HTR-8/SVneo (cell line): ENCODE data around the gene SRRD.
A peak's percentile ranks its signal among the peaks of the same experiment; 100 is the strongest.

ENCODE experiments used
- DNase-seq: peaks from one replicate; pipeline ENCODE4 v3.0.0; 2011; ENCODE audit warnings: low spot score, mixed read lengths; ENCODE audit not compliant: insufficient read length
- FAIRE-seq: peaks from 2 replicates; lab custom pipeline; 2011; peaks lifted over from hg19 to GRCh38; lab: Jason Lieb, UNC

SRRD gene

DNA sequence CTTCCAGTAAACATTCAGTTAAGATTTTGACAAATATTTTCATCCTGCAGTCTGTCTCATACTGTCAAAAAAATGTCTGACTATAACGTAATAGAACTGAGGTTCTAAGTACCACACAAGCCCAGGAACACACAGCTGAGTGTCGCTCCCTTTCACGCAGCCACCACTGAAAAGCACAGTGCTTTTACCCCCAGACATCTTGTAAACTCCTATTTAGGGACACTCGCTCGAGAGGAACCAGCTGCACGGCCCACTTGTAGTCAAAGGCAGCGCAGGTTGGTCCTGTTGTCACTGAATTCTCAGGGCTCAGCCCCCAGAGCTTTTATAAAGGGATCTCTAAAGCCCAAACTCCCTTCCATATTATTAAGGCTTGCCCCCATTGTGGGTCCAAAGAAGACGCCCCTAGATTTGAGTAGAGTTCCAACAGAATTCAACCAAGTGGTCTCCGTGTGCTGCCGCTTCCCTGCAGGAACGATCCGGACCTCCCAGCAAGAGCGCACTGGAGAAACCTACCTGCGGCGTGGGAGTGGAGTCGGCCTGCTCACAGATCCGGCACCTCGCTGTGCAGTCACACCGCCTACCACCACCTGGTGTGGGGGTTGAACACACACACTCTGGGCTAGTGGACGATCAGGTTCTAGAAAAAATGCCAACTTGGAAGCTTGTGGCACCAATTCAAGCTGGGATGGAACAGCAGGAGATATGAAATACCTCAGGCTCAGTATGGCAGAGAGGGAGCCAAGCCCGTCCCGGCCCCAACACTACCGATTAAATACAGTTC is 31.3 kb upstream of the SRRD start:
- DNase-seq, result no peak
- FAIRE-seq, result no peak

DNA sequence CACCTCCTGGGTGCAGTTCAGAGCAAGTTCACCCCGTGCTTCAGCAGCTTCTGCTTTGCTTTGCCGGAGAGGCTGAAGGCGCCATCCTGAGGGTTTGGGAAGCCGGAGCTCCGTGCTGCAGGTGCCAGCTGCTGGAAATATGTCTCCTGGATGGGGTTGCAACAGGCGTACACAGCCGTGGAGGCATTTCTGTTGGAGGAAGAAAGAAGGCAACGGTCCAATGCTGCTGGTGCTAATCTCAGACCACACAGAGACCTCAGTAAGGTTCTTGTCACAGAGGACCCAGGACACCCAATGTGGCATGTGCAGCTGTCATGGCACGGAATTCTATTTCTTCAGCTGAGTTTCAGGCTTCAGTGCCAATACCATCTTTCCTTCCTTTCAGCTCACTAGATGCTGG is 30.5 kb upstream of the SRRD start:
- DNase-seq (no peak), FAIRE-seq (no peak)

DNA sequence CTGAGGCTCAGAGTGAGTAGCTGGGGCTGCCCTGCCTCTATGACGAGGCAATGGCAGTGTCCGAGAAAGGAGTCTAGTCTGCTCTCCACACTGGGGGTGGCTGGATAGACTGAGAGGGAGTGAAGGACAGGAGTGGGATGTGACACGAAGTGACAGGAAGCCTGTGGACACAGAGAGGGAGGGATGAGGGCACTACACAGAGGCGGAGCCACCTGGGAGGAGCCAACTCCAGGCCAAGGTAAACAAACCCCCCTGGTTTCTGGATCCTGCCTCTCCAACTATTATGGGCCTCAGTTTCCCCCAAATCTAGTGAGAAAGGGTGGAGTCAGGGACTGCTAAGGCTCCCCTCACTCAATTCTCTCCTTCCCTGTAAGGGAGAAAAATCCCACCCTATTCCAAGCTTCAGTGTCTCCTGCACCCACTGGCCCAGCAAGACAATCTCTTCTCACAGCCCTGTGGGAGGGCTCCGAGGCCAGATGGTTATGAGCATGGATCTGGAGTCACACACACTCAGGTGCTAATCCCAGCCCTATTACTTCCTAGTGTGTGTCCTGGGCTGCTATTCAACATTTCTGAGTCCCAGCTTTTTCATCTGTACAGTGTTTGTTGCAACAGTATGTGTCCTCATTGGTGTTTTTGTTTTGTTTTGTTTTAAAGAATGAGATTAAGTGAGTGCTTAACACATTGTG is 29.7 kb upstream of the SRRD start:
- FAIRE-seq (no peak), DNase-seq (no peak)

DNA sequence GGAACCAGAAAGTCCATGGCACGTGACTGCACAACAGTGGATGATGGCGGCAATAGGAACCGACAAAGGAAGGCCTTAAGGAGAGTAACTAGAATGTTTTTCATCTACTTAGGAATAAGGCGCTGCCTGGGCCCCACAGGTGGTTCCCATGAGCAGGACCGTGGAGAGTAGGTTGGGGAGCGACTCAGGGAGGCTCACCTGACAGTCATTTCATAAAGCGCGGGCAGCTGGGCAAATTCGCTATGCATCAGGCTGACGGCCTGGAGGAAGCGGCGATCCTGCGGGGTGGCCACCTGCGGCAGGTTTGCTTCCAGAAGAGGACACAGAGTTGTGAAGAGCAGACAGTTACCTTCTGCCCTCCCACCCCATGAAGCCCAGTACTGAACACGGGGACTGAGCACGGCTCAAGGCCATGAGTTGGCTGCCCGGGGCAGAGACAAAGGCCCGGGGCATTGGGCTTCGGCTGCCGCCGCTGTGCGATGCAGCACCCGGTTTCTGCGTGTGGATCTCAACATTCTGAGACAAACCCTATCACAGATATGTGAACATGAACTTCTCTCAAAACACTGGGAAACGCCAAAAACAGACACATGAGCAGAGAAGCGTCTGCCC is 25.9 kb upstream of the SRRD start:
- FAIRE-seq (no peak), DNase-seq (no peak)

DNA sequence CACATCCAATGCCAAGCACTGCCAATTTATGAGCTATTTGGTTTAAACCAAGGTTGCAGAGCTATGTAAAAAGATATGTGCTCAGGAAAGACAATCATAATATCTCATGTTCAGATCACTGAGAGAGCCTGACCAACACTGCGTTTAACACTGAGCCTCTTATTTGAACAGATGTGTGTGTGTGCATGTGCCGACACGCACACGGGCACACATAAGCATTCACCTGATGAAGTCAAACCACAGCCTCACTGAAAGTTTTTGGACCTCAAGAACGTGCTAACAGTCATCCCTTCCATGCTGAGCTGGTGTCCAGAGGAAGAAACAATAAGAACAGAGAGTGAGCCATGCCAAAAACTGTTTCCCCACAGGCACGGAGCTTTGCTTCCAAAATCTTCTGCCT is 23.5 kb upstream of the SRRD start:
- DNase-seq (no peak), FAIRE-seq (no peak)

DNA sequence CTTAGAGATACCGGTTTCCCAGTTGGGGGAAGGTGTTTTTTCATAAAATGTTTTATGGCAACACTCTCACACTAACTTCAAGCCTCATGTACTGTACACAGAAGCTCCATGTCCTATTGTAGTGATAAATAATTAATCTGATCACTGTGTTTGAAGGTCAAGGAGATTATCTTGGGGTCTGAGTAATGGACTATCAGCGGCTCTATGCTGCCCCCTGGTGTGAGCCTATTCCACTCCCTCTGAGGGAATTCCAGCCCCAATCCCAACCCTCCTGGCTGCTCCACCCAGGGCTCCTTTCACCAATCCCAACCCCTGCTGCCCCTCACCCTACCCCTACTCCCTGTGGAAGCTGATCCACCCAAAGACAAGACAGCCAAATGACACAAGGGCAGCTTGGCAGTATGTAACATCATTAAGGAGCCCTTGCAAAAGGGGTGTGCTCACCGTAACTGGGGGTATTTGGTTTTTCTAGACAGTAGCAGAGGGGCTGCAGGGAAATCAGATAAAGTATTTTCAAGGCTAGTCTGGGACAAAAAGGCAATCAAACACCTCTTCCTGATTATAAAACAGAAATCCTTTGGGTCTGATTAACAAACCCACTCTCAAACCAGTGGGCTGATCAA is 22.4 kb upstream of the SRRD start:
- FAIRE-seq, result no peak

DNA sequence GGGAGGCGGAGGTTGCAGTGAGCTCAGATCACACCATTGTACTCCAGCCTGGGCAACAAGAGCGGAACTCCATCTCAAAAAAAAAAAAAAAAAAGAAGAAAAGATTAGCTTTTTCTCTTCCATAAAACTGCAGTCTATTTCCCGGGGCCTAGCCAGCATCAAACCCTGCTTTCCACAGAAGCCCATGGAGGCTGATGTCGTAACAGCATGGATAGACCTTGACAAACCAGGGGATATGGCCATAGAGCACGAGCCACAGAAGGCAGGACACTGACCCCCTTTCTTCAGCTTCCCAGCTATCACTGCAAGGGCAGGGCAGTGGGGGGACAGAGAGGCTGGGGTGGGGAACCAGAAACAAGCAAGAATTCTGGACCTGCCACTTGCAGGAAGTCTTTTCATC is 21.6 kb upstream of the SRRD start:
- FAIRE-seq, result no peak
- DNase-seq, result no peak

More for the DNA sequence above, 22.4 kb upstream of the SRRD start:
- peak; percentile 36 for DNase-seq

DNA sequence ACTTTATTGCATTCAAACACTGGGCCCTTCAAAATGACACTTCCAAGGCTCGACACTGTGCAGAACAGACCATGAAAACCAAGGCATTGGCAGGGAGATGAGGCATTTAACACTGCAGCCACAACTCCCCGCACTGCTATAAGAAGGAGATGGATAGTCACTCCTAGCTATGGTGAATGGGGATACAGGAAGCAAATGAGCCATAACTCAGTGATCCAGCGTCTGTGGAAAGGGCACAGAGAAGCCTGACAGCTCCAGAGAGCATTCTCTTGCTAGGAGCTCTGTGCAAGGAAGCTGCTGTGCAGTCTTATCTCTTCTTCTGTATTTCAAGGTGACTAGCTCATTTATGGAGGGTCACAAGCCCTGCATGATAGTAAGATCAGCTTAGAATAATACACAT is 21.0 kb upstream of the SRRD start:
- no peak for FAIRE-seq
- no peak for DNase-seq

DNA sequence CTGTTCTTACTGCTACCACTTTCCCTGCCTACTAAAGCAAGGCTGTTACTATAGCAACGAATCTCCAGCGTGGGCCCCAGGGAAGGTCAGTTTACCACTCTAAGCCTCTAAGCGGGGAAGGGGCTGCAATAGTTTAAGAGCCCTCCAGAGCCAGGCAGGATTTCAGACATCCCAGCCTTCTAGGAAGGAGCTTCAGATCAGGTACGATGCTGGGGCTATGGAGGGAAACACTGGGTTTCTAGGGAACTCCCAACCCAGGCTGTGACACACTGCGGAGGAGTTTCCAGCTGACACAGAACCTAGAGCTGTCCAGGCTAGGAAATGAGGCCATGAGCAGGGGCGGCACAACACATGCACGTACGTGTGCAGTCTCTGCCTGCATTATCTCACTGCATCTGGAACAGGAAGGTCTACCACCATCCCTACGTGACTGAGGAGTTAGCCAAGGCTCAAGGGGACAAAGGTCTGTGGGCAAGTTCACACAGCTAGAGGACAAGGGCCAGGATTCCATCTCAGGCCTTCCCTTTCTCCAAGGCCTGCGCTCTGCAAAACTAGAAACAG is 20.5 kb upstream of the SRRD start:
- no peak for DNase-seq
- no peak for FAIRE-seq

DNA sequence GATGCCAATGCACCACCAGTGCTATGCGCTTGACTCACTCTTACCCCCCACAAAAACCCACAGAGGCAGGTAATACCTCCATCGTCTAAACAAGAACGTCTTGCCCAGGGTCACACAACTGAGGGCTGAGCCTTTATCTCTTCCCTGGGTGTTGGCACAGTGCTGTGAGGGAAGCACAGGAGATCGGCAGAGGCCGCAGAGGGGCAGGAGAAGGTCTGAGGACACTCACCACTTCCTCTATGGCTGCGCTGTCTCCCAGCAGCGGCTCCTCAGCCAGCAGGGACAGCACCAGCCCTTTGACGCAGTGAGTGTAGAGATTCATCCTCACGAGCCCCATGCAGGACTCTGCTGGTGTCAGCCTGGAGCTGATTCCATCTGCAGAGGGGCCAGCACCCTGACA is 20.0 kb upstream of the SRRD start:
- no peak for FAIRE-seq
- DNase-seq, result no peak

DNA sequence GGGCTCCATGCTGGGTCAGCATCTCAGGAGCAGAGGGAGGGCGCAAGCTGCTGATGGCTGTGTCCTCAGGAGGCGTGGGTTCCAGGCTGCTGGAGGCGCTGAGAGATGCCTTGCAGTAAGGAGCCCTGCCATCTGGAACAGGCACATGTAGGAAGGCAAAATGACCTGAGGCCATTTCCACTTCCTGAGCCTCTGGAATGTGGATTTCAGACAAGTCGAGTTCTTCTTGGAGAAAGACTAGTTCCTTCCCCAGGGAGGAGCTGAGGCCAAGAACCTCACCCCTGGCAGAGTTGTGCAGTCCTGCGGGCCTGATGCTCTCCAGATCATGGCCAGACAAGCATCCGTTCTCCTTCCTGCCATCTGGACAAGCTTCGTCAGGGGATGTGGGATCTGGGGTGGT is 19.4 kb upstream of the SRRD start:
- FAIRE-seq, result no peak
- no peak for DNase-seq

DNA sequence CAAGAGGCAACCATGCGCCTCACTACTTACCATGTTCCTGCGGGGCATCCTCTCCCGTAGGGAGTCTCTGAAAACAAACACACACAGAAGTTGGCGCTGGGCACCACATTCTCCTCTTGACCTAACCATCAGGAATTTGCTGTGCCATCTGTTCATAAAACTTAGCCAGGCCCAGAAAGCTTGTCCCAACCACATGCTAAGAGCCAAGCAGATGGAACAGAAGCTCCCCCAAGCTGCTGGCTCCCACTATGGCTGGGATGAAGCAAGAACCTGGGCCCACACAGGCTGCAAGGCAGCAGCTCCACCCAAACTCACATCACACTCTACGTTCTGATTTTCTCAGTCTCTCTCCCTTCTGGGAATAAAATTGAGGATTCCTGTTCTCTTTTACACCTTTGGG is 17.5 kb upstream of the SRRD start:
- no peak for DNase-seq
- FAIRE-seq, result no peak

DNA sequence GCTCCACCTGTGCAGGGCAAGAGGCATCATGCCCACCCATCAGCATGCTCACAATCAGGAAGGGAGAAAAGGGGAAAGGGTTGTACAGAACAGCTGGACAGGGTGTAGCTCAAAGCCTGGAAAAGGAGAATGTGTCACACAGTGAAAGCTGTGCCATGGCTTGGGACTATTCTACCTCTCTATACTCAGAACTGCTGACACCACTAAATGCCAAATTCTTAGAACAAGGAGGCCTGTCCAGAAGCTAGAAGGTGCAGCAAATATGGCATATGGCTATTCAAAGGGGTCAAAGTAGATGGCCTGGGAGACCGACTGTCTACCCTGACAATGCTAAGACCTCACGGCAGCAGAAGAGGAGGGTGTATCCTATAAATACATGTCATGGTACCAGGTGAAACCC is 12.9 kb upstream of the SRRD start:
- FAIRE-seq (no peak), DNase-seq (no peak)

DNA sequence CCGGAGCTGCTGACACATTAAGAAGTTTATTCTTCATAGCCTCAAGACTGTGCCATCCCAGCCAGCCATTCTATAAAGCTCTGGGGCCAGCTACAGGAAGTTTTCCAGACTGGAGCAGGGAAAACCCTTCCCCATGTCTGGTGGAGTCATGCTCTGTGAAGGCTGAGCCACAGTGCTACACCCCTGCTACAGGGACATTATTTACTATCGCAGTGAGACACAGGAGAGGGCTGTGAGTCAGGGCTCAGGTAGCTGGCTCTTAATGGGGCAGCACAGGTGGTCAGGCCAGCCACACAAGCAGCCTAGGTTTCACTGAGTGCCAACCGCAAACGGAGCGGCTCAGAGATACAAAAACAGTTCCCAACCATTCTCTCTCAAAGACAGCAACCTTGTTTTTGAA is 12.2 kb upstream of the SRRD start:
- FAIRE-seq (no peak), DNase-seq (no peak)

DNA sequence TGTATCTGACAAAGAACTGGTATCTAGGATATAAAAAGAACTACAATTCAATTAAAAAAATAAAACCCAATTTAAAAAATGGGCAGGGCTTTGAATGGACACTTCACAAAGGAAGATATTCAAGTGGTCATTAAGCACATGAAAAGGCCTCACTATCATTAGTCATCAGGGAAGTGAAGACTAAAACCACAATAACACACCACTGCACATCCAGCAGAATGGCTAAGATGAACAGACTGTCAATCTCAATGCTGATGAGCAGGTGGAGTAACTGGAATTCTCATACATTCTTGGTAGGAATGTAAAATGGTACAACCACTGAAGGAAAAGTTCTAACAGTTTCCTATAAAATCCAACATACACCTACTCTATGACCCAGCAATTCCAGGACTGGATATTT is 9.0 kb upstream of the SRRD start:
- FAIRE-seq, result no peak
- DNase-seq, result no peak

DNA sequence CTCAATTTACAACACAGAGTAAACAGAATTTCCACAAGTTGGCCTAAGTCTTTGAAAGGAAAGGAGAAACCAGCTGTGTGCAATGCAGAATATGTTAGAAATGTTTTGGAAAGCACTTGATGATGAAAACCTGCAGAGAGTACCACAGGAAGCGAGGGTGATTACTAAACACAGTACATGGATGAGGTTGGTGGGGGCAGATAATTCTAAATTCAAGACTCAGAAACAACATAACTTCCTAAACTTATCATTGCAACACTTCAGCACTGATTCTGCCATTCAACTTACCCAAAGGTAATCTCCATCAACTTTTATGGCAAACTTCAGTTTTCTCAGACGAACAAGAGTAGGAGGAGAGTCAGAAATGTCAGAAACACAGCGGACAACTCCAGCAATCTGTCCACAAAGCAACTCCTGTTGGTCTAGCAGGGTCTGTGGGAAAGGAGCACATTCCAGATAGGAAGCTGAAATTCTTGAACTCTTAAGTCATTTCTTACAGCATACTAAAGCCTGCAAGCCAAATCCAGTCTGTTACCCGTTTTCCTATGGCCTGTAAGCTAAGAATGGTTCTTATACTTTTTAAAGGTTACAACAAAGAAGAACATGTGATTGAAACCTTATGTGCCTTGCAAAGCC is 6.9 kb upstream of the SRRD start:
- DNase-seq (no peak), FAIRE-seq (no peak)

DNA sequence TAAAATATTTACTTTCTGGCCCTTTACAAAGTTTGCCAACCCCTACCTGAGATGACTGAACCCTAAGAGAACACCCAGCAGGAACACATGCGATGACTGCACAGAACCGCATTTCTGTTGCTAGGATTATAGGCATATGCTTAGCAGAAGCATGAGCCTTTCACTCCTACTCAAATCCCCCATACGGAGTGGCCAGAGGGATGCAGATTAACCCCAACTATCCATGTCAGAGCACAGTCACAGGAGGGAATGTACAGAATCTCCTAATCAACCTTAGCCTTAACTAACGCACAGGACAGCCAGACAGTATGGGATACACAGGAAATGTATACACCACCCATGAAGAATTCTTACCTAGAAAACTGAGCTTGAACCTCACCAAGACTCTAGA is 6.3 kb upstream of the SRRD start:
- FAIRE-seq, result no peak
- no peak for DNase-seq

DNA sequence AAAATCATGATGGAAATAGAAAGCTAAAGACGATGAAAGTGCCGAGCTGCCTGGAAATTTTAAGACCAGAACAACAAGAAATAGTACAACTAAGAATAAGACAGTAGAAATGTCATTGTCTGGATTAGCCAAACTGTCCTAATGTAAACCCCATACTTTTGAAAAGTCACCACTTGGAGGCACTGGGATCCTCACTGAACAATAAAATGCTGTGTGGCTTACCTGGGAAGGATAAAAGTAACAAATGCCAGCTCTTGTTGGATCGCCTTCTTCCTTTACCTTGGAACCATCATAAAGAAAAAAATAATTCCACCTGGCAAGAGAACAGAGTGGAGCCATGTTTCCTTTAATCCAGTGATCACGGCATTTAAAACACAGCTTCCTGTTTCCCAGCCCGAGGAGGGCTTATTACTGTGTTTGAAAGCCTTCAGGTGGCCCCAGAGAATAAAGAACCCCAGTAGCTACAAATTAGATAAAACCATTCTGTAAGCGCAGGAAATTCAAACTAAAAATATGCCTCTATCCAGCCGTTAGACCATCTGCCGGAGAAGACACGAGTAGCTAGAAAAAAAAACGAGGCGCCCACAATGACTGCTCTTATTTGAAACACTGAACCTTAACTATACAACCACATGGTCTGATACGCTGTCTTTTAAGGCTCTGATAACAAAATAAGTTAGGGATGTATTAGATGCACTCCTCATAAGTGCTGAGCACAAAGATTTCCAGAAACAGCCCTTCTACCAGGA is 4.5 kb upstream of the SRRD start:
- no peak for FAIRE-seq
- no peak for DNase-seq

DNA sequence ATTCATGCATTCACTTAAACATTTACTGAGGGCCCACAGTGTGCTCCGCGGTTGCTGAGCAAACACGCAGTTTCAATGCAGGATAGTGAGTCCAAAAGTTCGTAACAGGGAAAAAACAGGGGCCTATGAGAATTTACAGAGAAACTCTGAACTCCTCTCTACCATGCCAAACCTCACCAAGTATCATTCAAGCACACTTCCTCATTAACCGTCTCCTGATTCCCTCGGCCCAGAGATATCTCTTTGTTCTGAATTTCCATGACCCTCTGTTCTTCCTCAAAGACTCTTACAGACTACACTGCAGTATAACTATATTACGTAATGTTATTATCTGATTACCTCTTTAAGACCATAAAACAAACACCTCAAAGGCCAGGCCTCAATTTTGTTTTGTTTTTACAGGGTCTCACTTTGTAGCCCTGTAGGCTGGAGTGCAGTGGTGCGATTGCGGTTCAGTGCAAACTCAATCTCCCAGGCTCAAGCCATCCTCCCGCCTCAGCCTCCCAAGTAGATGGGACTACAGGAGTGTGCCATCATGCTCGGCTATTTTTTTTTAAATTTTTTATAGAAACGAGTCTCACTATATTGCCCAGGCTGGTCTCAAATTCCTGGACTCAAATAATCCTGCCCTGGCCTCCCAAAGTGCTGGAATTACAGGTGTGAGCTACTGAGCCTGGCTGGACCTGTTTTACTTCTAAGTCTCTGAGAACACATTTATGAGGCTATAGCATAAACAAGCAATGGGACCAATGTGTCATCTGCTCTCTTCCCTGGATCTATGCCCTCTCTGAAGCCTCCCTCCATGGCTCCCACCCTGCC is 3.7 kb upstream of the SRRD start:
- DNase-seq, result no peak
- no peak for FAIRE-seq
